Prostate gland (tissue), 2 donors: ENCODE measurements around the gene FGF5.

Experiments used
- CTCF ChIP-seq, 4 experiments: fragments of 200-600 bp in 2 of 4; fragments of 450-650 bp in 2 of 4; sonication (generic) in 2 of 4; IDR thresholded peaks; 1 replicate in 3 of 4; 2 replicates in 1 of 4; pipeline ENCODE4 v1.5.1; 2016 to 2019; ENCODE audit warnings: antibody characterized with exemption in 4 of 4, mild to moderate bottlenecking in 2 of 4, moderate library complexity in 2 of 4
- POLR2AphosphoS5 ChIP-seq: sonication (generic); formaldehyde crosslinking; IDR thresholded peaks from one replicate; pipeline ENCODE4 v1.6.1; 2017; ENCODE audit warnings: antibody characterized with exemption

DNA sequence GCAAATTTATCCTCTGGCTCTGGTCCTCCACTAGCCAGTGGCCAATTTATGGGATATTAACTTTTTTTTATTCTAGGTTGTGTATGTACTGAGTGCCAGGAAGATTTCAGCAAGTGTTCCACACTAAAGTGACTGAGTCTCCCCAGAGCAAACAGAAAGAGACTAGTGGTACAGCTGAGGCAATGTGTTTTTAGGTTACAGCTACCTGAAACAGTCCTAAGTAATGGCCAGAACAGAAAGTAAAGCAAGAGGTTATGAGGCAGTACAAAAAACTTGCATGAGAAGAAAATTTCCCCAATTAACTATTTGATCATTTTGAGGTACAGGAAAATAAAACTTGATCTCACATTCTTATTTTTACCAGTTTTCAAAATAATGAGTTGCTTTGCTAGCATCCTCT, 38.0 kb upstream of the FGF5 start:
- TF ChIP-seq POLR2AphosphoS5 (no peak), CTCF (IDR thresholded peaks at IDR 0.05) (no peak)
